Sigmoid colon (tissue), 4 donors: ENCODE measurements around the gene ENPP1.

ENCODE experiments used
- POLR2A ChIP-seq, 2 donors: fragments of 450-650 bp; IDR thresholded peaks; one replicate each; pipeline ENCODE4 v1.6.1; 2016; ENCODE audit warnings: antibody characterized with exemption in 2 of 2, mild to moderate bottlenecking in 2 of 2, moderate library complexity in 2 of 2
- POLR2AphosphoS5 ChIP-seq, 4 donors: sonication (generic); formaldehyde crosslinking; IDR thresholded peaks; one replicate each; pipeline ENCODE4 v1.6.1; 2017; ENCODE audit warnings: antibody characterized with exemption in 4 of 4
- TF ChIP-seq, protein P1 (sequence below), 4 experiments: fragments of 450-650 bp in 3 of 4; fragments of 200-600 bp in 1 of 4; IDR thresholded peaks; one replicate each; pipeline ENCODE4 v1.5.1; 2016 to 2019; ENCODE audit warnings: antibody characterized with exemption in 4 of 4, mild to moderate bottlenecking in 3 of 4, moderate library complexity in 2 of 4

GRCh38 chr6:131911951-131912350 lies 104.1 kb downstream of the ENPP1 start:
- TF ChIP-seq, protein P1, sequence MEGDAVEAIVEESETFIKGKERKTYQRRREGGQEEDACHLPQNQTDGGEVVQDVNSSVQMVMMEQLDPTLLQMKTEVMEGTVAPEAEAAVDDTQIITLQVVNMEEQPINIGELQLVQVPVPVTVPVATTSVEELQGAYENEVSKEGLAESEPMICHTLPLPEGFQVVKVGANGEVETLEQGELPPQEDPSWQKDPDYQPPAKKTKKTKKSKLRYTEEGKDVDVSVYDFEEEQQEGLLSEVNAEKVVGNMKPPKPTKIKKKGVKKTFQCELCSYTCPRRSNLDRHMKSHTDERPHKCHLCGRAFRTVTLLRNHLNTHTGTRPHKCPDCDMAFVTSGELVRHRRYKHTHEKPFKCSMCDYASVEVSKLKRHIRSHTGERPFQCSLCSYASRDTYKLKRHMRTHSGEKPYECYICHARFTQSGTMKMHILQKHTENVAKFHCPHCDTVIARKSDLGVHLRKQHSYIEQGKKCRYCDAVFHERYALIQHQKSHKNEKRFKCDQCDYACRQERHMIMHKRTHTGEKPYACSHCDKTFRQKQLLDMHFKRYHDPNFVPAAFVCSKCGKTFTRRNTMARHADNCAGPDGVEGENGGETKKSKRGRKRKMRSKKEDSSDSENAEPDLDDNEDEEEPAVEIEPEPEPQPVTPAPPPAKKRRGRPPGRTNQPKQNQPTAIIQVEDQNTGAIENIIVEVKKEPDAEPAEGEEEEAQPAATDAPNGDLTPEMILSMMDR (IDR thresholded peaks at IDR 0.05): no peak
- TF ChIP-seq POLR2A (IDR thresholded peaks at IDR 0.05): no peak
- no peak for TF ChIP-seq POLR2AphosphoS5 (IDR thresholded peaks at IDR 0.05)
